GM12878 (cell line): Measurements from ENCODE around the gene POGZ. TPM values are rescaled to one million over a fixed set of nuclear protein-coding genes. Genes with fewer than 3 reads are reported as not detected.

ENCODE experiments used
- ATAC-seq: fragments of 200-7000 bp; cut with Tn5 transposase; 3 replicates; pipeline ENCODE4 v1.9.1; 2020; ENCODE audit warnings: mild to moderate bottlenecking, moderate library complexity
- BruUV-seq: library from RNA; stranded (reverse); fragments of 400-500 nt; replicated peaks from 2 replicates; lab custom pipeline; 2021; lab: Mats Ljungman, UMichigan
- CTCF ChIA-PET: fragments of 300-600 bp; sonication (Branson Sonifier 250); formaldehyde crosslinking; extraction: SDS; loops from one replicate; lab custom pipeline; 2021; ENCODE audit warnings: inconsistent platforms; lab: Yijun Ruan, JAX
- POLR2A ChIA-PET: fragments of 350-600 bp; formaldehyde crosslinking; extraction: SDS; loops from one replicate; lab custom pipeline; 2021; ENCODE audit warnings: inconsistent platforms; lab: Charles Lee
- RAD21 ChIA-PET: fragments of 300-600 bp; sonication (Branson Sonifier 250); formaldehyde crosslinking; loops from one replicate; lab custom pipeline; 2023; ENCODE audit warnings: antibody characterized with exemption; ENCODE audit not compliant: unreplicated experiment; lab: Charles Lee
- SMC1A ChIA-PET: fragments of 300-600 bp; sonication (Branson Sonifier 250); formaldehyde crosslinking; loops from one replicate; lab custom pipeline; 2023; ENCODE audit not compliant: unreplicated experiment, uncharacterized antibody; lab: Charles Lee
- DNase-seq: peaks from one replicate; pipeline ENCODE4 v3.0.0-alpha.2; 2011; ENCODE audit warnings: low read depth, low spot score
- FAIRE-seq: peaks from 3 replicates; lab custom pipeline; 2011; peaks lifted over from hg19 to GRCh38; lab: Jason Lieb, UNC
- H2AFZ ChIP-seq: 2 replicates; pipeline ENCODE4 v1.6.0; 2011; ENCODE audit warnings: low read depth, low read length, control low read depth; ENCODE audit not compliant: control insufficient read depth
- H3K27ac ChIP-seq: 2 replicates; pipeline ENCODE4 v1.5.1; 2011; ENCODE audit warnings: control low read depth; ENCODE audit not compliant: control insufficient read depth, insufficient read depth
- H3K27me3 ChIP-seq, 2 experiments: replicated peaks in 1 of 2; 2 replicates each; pipeline versions ENCODE4 v1.6.0 to v1.6.1; 2011; ENCODE audit warnings: low read length in 1 of 2; ENCODE audit not compliant: control insufficient read depth in 2 of 2, insufficient read depth in 2 of 2
- H3K36me3 ChIP-seq, 2 experiments: 2 replicates each; pipeline ENCODE4 v1.5.1; 2011; ENCODE audit warnings: low read length in 1 of 2; ENCODE audit not compliant: control insufficient read depth in 2 of 2, insufficient read depth in 2 of 2
- H3K4me1 ChIP-seq: 2 replicates; pipeline ENCODE4 v1.6.1; 2011; ENCODE audit warnings: mild to moderate bottlenecking, low read length, moderate library complexity, mixed read lengths; ENCODE audit not compliant: control insufficient read depth, insufficient read depth
- H3K4me2 ChIP-seq: 2 replicates; pipeline ENCODE4 v1.6.0; 2011; ENCODE audit warnings: control low read depth; ENCODE audit not compliant: control insufficient read depth, insufficient read depth
- H3K4me3 ChIP-seq: fragments of 200-600 bp; sonication (generic); 2 replicates; pipeline ENCODE4 v1.5.1; 2016
- H3K79me2 ChIP-seq: 2 replicates; pipeline ENCODE4 v1.6.0; 2011; ENCODE audit warnings: low read length; ENCODE audit not compliant: control insufficient read depth, insufficient read depth
- H3K9ac ChIP-seq: 2 replicates; pipeline ENCODE4 v1.8.0; 2011; ENCODE audit warnings: low read length, control low read depth, mixed read lengths; ENCODE audit not compliant: control insufficient read depth, insufficient read depth
- H3K9me3 ChIP-seq: replicated peaks from 3 replicates; pipeline ENCODE4 v1.5.1; 2011; ENCODE audit warnings: mild to moderate bottlenecking, low read length; ENCODE audit not compliant: control insufficient read depth, insufficient read depth
- H4K20me1 ChIP-seq: 2 replicates; pipeline ENCODE4 v1.6.0; 2011; ENCODE audit not compliant: control insufficient read depth, insufficient read depth
- BCLAF1 ChIP-seq: fragments of 450-650 bp; IDR thresholded peaks from 2 replicates; pipeline ENCODE4 v1.6.1; 2017; ENCODE audit warnings: antibody characterized with exemption, mild to moderate bottlenecking, moderate library complexity
- EZH2 ChIP-seq: IDR thresholded peaks from 2 replicates; pipeline ENCODE4 v1.6.1; 2012; ENCODE audit warnings: low read depth, mild to moderate bottlenecking, control low read depth, inconsistent platforms, low read length, borderline replicate concordance; ENCODE audit not compliant: control insufficient read depth
- FOS ChIP-seq: IDR thresholded peaks from 3 replicates; pipeline ENCODE4 v1.6.1; 2011; ENCODE audit warnings: borderline replicate concordance; ENCODE audit not compliant: insufficient read length; ENCODE audit errors: extremely low read depth
- HSF1 ChIP-seq: fragments of 150-350 bp; IDR thresholded peaks from 2 replicates; pipeline ENCODE4 v1.6.1; 2014; ENCODE audit warnings: mild to moderate bottlenecking, low read depth, low read length
- NRF1 ChIP-seq: conservative IDR thresholded peaks from 2 replicates; pipeline ENCODE4 v1.6.1; 2011; ENCODE audit warnings: mild to moderate bottlenecking, low read depth, low read length, improper control_type of control experiment
- YBX1 ChIP-seq: fragments of 450-650 bp; IDR thresholded peaks from 2 replicates; pipeline ENCODE4 v1.6.1; 2016; ENCODE audit warnings: antibody characterized with exemption
- WGBS: methylation state at CpG from one replicate; pipeline ENCODE4 v1.1.6; 2016; ENCODE audit warnings: low lambda C conversion rate; ENCODE audit not compliant: insufficient replicate concordance, insufficient coverage; ENCODE audit errors: missing lambda C conversion rate; 5-methylcytosine and 5-hydroxymethylcytosine counted together
- in situ Hi-C: fragments of 300-500 bp; cut with MboI; formaldehyde crosslinking; loops from 9 replicates; pipeline ENCODE4 v1.14.3; 2018; ENCODE audit warnings: mixed read lengths
- intact Hi-C: fragments of 100-400 bp; cut with micrococcal nuclease; formaldehyde crosslinking; loops from one replicate; pipeline ENCODE4 v1.14.2; 2022; ENCODE audit not compliant: unreplicated experiment
- polyA plus RNA-seq, 11 experiments: library from polyadenylated mRNA; depleted of rRNA in 4 of 11; unstranded in 6 of 11; stranded (reverse) in 5 of 11; fragments of >200 nt; fragmentation: Nextera tagmentation in 4 of 11; fragmentation: Illumina TruSeq in 1 of 11; extraction: Ambion mirVana in 4 of 11; extraction: Trizol in 1 of 11; gene quantifications; 1 replicate in 1 of 11; 2 replicates in 10 of 11; pipeline versions ENCODE4 v1.2.1 to v1.2.3, GENCODE V29; 2011 to 2016; ENCODE audit warnings: inconsistent platforms in 2 of 11, missing spikeins in 2 of 11, low read depth in 1 of 11
- total RNA-seq, 4 experiments: library from RNA; depleted of rRNA in 3 of 4; stranded (reverse); fragments of >200 nt in 3 of 4; fragmentation: Illumina TruSeq in 1 of 4; extraction: Trizol in 1 of 4; gene quantifications; 2 replicates each; pipeline versions ENCODE4 v1.2.1 to v1.2.3, GENCODE V29; 2013 to 2021
- TF ChIP-seq, protein P1 (sequence below): fragments of 450-650 bp; IDR thresholded peaks from 2 replicates; pipeline ENCODE4 v1.6.1; 2016; ENCODE audit warnings: mild to moderate bottlenecking, moderate library complexity, borderline replicate concordance
- TF ChIP-seq, protein P2 (sequence below): IDR thresholded peaks from 2 replicates; pipeline ENCODE4 v1.6.1; 2012; ENCODE audit warnings: low read depth, low read length, improper control_type of control experiment
- TF ChIP-seq, protein P3 (sequence below): fragments of 450-650 bp; IDR thresholded peaks from 2 replicates; pipeline ENCODE4 v1.6.1; 2017; ENCODE audit warnings: mild to moderate bottlenecking

Gene POGZ
- total and polyA plus RNA-seq, 10 of the 15 experiments (the other 5 are each of a cell fraction or from before 2014, with no cell fraction given), result 11.3 to 80.6 (median 35.8) TPM

DNA sequence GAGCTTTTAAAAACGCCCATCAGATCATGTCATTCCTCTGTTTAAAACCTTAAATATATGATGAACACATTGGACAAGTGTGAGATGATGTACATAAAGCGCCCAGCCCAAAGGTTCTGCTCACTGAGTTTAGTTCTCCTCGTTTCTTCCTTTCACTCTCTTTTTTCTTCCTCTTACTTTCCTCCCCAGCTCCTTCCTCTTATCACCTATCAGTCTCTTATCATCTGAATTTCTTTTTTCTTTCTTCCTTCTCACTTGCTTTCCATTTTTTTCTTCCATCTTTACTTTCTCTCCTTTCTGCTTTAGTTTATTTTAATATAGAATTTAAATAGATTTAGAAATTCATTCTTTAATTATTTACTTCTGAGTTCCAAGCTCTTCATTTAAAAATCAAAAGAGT lies 17.8 kb upstream of the POGZ start (continued):
- TF ChIP-seq, protein P1, sequence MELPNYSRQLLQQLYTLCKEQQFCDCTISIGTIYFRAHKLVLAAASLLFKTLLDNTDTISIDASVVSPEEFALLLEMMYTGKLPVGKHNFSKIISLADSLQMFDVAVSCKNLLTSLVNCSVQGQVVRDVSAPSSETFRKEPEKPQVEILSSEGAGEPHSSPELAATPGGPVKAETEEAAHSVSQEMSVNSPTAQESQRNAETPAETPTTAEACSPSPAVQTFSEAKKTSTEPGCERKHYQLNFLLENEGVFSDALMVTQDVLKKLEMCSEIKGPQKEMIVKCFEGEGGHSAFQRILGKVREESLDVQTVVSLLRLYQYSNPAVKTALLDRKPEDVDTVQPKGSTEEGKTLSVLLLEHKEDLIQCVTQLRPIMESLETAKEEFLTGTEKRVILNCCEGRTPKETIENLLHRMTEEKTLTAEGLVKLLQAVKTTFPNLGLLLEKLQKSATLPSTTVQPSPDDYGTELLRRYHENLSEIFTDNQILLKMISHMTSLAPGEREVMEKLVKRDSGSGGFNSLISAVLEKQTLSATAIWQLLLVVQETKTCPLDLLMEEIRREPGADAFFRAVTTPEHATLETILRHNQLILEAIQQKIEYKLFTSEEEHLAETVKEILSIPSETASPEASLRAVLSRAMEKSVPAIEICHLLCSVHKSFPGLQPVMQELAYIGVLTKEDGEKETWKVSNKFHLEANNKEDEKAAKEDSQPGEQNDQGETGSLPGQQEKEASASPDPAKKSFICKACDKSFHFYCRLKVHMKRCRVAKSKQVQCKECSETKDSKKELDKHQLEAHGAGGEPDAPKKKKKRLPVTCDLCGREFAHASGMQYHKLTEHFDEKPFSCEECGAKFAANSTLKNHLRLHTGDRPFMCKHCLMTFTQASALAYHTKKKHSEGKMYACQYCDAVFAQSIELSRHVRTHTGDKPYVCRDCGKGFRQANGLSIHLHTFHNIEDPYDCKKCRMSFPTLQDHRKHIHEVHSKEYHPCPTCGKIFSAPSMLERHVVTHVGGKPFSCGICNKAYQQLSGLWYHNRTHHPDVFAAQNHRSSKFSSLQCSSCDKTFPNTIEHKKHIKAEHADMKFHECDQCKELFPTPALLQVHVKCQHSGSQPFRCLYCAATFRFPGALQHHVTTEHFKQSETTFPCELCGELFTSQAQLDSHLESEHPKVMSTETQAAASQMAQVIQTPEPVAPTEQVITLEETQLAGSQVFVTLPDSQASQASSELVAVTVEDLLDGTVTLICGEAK, result no peak
- TF ChIP-seq HSF1 (no peak), YBX1 (no peak)
- TF ChIP-seq, protein P2, sequence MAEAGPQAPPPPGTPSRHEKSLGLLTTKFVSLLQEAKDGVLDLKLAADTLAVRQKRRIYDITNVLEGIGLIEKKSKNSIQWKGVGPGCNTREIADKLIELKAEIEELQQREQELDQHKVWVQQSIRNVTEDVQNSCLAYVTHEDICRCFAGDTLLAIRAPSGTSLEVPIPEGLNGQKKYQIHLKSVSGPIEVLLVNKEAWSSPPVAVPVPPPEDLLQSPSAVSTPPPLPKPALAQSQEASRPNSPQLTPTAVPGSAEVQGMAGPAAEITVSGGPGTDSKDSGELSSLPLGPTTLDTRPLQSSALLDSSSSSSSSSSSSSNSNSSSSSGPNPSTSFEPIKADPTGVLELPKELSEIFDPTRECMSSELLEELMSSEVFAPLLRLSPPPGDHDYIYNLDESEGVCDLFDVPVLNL, result no peak
- TF ChIP-seq, all 136 proteins: peak for 0

- no peak for ATAC-seq
- ChIA-PET RAD21 (interaction anchor here (1.6 kb wide), 1 partner anchor 32 kb away, joined by 8 read pairs; no protein-coding TSS in a partner anchor), SMC1A (interaction anchor here (1.4 to 2.6 kb wide), 6 partner anchors 10 to 164 kb away, joined by 3 to 13 read pairs (median 8); partner anchors contain the start of gene POGZ), POLR2A (interaction anchor here (1.2 kb wide), 1 partner anchor 10 kb away, joined by 3 read pairs; no protein-coding TSS in a partner anchor), CTCF (interaction anchor here (0.9 to 1.6 kb wide), 2 partner anchors 11 to 13 kb away, joined by 3 to 4 read pairs; no protein-coding TSS in a partner anchor)
- H3K4me1 ChIP-seq, result peaks cover 18% of the 10 kb centered on the region
- no peaks in the 10 kb centered on the region for H4K20me1 ChIP-seq
- WGBS, result 83% methylated on average over 6 of the region's 6 CpGs
- no peak overlapping the region for H3K27ac ChIP-seq
- H3K9me3 ChIP-seq, result no peaks in the 10 kb centered on the region
- no TSS peak for BruUV-seq
- no peaks in the 10 kb centered on the region for H3K36me3 ChIP-seq
- no peak overlapping the region for H3K9ac ChIP-seq
- no peak for FAIRE-seq
- intact Hi-C loops, result no loop called here
- H3K4me2 ChIP-seq, result no peak overlapping the region
- in situ Hi-C loops, result no loop called here
- H3K79me2 ChIP-seq, result no peaks in the 10 kb centered on the region
- H3K4me3 ChIP-seq, result no peak overlapping the region
- no peaks in the 10 kb centered on the region for H3K27me3 ChIP-seq
- no peak for DNase-seq
- no peak overlapping the region for H2AFZ ChIP-seq
- TF ChIP-seq NRF1, result no peak
- no peak for TF ChIP-seq BCLAF1
- TF ChIP-seq, protein P3, sequence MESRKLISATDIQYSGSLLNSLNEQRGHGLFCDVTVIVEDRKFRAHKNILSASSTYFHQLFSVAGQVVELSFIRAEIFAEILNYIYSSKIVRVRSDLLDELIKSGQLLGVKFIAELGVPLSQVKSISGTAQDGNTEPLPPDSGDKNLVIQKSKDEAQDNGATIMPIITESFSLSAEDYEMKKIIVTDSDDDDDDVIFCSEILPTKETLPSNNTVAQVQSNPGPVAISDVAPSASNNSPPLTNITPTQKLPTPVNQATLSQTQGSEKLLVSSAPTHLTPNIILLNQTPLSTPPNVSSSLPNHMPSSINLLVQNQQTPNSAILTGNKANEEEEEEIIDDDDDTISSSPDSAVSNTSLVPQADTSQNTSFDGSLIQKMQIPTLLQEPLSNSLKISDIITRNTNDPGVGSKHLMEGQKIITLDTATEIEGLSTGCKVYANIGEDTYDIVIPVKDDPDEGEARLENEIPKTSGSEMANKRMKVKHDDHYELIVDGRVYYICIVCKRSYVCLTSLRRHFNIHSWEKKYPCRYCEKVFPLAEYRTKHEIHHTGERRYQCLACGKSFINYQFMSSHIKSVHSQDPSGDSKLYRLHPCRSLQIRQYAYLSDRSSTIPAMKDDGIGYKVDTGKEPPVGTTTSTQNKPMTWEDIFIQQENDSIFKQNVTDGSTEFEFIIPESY, result no peak
- TF ChIP-seq FOS, result no peak
- no peak for TF ChIP-seq EZH2
Observed at GRCh38 chr1:151476083-151476482, 16.8 kb upstream of the POGZ start.
